ENCODE measurements around the gene NUTM2F. TPM values are rescaled to one million over a fixed set of nuclear protein-coding genes. Genes with fewer than 3 reads are reported as not detected.

Gene NUTM2F
- total and polyA plus RNA-seq, 4 donors: 0.04 TPM; not detected in 3

- Histone ChIP-seq H3K27me3 (ENCODE audit: control insufficient read depth in 3 of 3, insufficient read depth in 3 of 3, low read length in 2 of 3) (no peaks in the 10 kb centered on the region), H3K36me3 (ENCODE audit: control insufficient read depth in 4 of 4, insufficient read depth in 4 of 4, low read length in 4 of 4) (no peaks in the 10 kb centered on the region), H3K4me3 (no peak overlapping the region), H3K9me3 (ENCODE audit: control insufficient read depth in 4 of 4, insufficient read depth in 3 of 4, low read length in 3 of 4) (no peaks in the 10 kb centered on the region), H3K9ac (ENCODE audit: insufficient read depth in 1 of 2, low read length in 2 of 2) (no peak overlapping the region), H3K4me1 (ENCODE audit: control insufficient read depth in 5 of 5, insufficient read depth in 5 of 5, low read length in 5 of 5) (no peaks in the 10 kb centered on the region), H3K27ac (ENCODE audit: low read depth in 1 of 2, low read length in 1 of 2) (no peak overlapping the region)
- TF ChIP-seq CTCF (IDR thresholded peaks at IDR 0.05; ENCODE audit: control extremely low read depth, extremely low read depth): no peak
- ATAC-seq (ENCODE audit: insufficient read depth, low FRiP score): no peak
- DNase-seq: no peak
These were observed 25.1 kb downstream of the NUTM2F start for GRCh38 chr9:94303321-94303720.

GRCh38 chr9:94302426-94302825 is 26.0 kb downstream of the NUTM2F start:
- WGBS, 2 donors: 97 to 99% methylated on average over 4 of the region's 4 CpGs

GRCh38 chr9:94301583-94301982 is 26.9 kb downstream of the NUTM2F start:
- no peaks in the 10 kb centered on the region for H3K36me3 ChIP-seq (ENCODE audit: control insufficient read depth in 4 of 4, insufficient read depth in 4 of 4, low read length in 4 of 4)
- WGBS, 2 donors: 90 to 94% methylated on average over 5 of the region's 5 CpGs
- H3K27ac ChIP-seq (ENCODE audit: low read depth in 1 of 2, low read length in 1 of 2): no peak overlapping the region
- no peaks in the 10 kb centered on the region for H3K9me3 ChIP-seq (ENCODE audit: control insufficient read depth in 4 of 4, insufficient read depth in 3 of 4, low read length in 3 of 4)
- no peak overlapping the region for H3K4me3 ChIP-seq
- no peaks in the 10 kb centered on the region for H3K27me3 ChIP-seq (ENCODE audit: control insufficient read depth in 3 of 3, insufficient read depth in 3 of 3, low read length in 2 of 3)
- no peaks in the 10 kb centered on the region for H3K4me1 ChIP-seq (ENCODE audit: control insufficient read depth in 5 of 5, insufficient read depth in 5 of 5, low read length in 5 of 5)
- no peak for TF ChIP-seq CTCF (IDR thresholded peaks at IDR 0.05; ENCODE audit: control extremely low read depth, extremely low read depth)
- no peak overlapping the region for H3K9ac ChIP-seq (ENCODE audit: insufficient read depth in 1 of 2, low read length in 2 of 2)
- ATAC-seq (ENCODE audit: insufficient read depth, low FRiP score) (no peak), DNase-seq (no peak)

More at GRCh38 chr9:94302426-94302825, 26.0 kb downstream of the NUTM2F start:
- Histone ChIP-seq H3K4me3 (no peak overlapping the region), H3K27ac (ENCODE audit: low read depth in 1 of 2, low read length in 1 of 2) (no peak overlapping the region), H3K4me1 (ENCODE audit: control insufficient read depth in 5 of 5, insufficient read depth in 5 of 5, low read length in 5 of 5) (no peaks in the 10 kb centered on the region), H3K27me3 (ENCODE audit: control insufficient read depth in 3 of 3, insufficient read depth in 3 of 3, low read length in 2 of 3) (no peaks in the 10 kb centered on the region), H3K9ac (ENCODE audit: insufficient read depth in 1 of 2, low read length in 2 of 2) (no peak overlapping the region), H3K36me3 (ENCODE audit: control insufficient read depth in 4 of 4, insufficient read depth in 4 of 4, low read length in 4 of 4) (no peaks in the 10 kb centered on the region), H3K9me3 (ENCODE audit: control insufficient read depth in 4 of 4, insufficient read depth in 3 of 4, low read length in 3 of 4) (no peaks in the 10 kb centered on the region)
- no peak for DNase-seq
- ATAC-seq (ENCODE audit: insufficient read depth, low FRiP score): no peak
- no peak for TF ChIP-seq CTCF (IDR thresholded peaks at IDR 0.05; ENCODE audit: control extremely low read depth, extremely low read depth)
